Ishikawa (cell line): ENCODE data around the gene HIGD1C.

ENCODE experiments used
- CEBPB ChIP-seq: IDR thresholded peaks from 2 replicates; pipeline ENCODE4 v1.6.1; 2012
- CREB1 ChIP-seq: IDR thresholded peaks from 2 replicates; pipeline ENCODE4 v1.6.1; 2012; ENCODE audit warnings: low read depth
- EGR1 ChIP-seq: IDR thresholded peaks from 2 replicates; pipeline ENCODE4 v1.6.1; 2012
- EP300 ChIP-seq: IDR thresholded peaks from 2 replicates; pipeline ENCODE4 v1.6.1; 2012; ENCODE audit warnings: borderline replicate concordance
- FOXM1 ChIP-seq: IDR thresholded peaks from 2 replicates; pipeline ENCODE4 v1.6.1; 2012; ENCODE audit warnings: low read depth, borderline replicate concordance
- MAX ChIP-seq: IDR thresholded peaks from 2 replicates; pipeline ENCODE4 v1.6.1; 2012
- NFIC ChIP-seq: IDR thresholded peaks from 2 replicates; pipeline ENCODE4 v1.6.1; 2012
- RAD21 ChIP-seq: IDR thresholded peaks from 2 replicates; pipeline ENCODE4 v1.6.1; 2012; ENCODE audit warnings: low read depth
- REST ChIP-seq: IDR thresholded peaks from 2 replicates; pipeline ENCODE4 v1.6.1; 2012; ENCODE audit warnings: low read depth, mild to moderate bottlenecking
- TAF1 ChIP-seq: IDR thresholded peaks from 2 replicates; pipeline ENCODE4 v1.6.1; 2012; ENCODE audit warnings: low read depth, mild to moderate bottlenecking
- TCF12 ChIP-seq: IDR thresholded peaks from 2 replicates; pipeline ENCODE4 v1.6.1; 2012; ENCODE audit warnings: low read depth
- TEAD4 ChIP-seq: IDR thresholded peaks from 2 replicates; pipeline ENCODE4 v1.6.1; 2012
- USF1 ChIP-seq: IDR thresholded peaks from 2 replicates; pipeline ENCODE4 v1.6.1; 2012
- YY1 ChIP-seq: IDR thresholded peaks from 2 replicates; pipeline ENCODE4 v1.6.1; 2012; ENCODE audit warnings: low read depth
- ZBTB7A ChIP-seq: IDR thresholded peaks from 2 replicates; pipeline ENCODE4 v1.6.1; 2012; ENCODE audit warnings: low read depth

HIGD1C gene

DNA sequence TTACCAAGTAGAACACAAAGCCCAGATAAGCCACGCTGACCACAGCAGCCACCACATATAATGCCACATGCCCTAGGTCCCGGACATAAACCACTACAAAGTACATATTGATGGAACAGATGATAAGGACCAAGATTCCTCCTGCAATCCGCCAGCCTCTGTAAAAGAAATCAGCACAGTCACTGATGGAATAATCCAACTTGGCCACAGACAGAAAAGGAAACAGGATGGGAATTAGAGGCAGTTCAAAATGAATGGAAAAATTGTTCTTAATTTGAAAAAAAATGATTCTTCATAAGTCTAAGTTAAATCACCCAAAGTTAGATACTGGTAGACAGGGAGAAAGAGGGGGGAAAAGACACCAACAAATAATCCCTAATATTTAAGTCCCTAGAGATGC, 38.4 kb downstream of the HIGD1C start:
- TF ChIP-seq MAX: no peak
- TF ChIP-seq TAF1: no peak
- TF ChIP-seq CREB1: no peak
- TF ChIP-seq USF1: no peak
- no peak for TF ChIP-seq TCF12
- TF ChIP-seq YY1: no peak
- TF ChIP-seq EGR1: no peak
- no peak for TF ChIP-seq RAD21
- TF ChIP-seq CEBPB: no peak
- no peak for TF ChIP-seq ZBTB7A
- no peak for TF ChIP-seq FOXM1
- no peak for TF ChIP-seq REST
- TF ChIP-seq NFIC: no peak
- no peak for TF ChIP-seq EP300
- TF ChIP-seq TEAD4: no peak

- TF ChIP-seq USF1 (no peak), RAD21 (no peak), TCF12 (no peak), YY1 (no peak), EGR1 (no peak), TAF1 (no peak), FOXM1 (no peak), ZBTB7A (no peak), CREB1 (no peak), TEAD4 (no peak), EP300 (no peak), CEBPB (no peak)
Measured at GRCh38 chr12:50991291-50991690, 38.9 kb downstream of the HIGD1C start.

DNA sequence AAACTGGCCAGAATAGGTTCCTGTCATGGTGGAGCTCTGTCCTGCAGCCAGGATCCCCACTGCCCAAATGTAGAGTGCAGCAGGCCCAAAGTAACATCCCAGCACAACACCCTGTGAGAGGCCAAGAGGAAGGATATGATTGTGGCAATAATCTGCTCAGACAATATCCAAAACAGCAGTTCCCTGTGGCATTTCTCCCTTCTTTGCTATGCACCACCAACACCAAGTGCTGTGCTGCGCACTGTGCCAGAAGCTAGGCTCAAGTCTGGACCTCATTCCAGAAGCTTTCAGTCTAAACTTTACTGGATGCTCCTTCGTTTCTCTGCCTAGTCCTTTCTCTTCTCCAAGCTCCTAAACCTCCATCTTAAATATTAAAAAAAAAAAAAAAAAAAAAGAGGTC, 40.5 kb downstream of the HIGD1C start:
- TF ChIP-seq USF1: no peak
- TF ChIP-seq TCF12: no peak
- no peak for TF ChIP-seq TEAD4
- TF ChIP-seq MAX: no peak
- no peak for TF ChIP-seq FOXM1
- no peak for TF ChIP-seq REST
- TF ChIP-seq NFIC: no peak
- no peak for TF ChIP-seq CREB1
- TF ChIP-seq ZBTB7A: no peak
- no peak for TF ChIP-seq YY1
- TF ChIP-seq RAD21: no peak
- TF ChIP-seq TAF1: no peak
- TF ChIP-seq EP300: no peak
- no peak for TF ChIP-seq CEBPB
- no peak for TF ChIP-seq EGR1

DNA sequence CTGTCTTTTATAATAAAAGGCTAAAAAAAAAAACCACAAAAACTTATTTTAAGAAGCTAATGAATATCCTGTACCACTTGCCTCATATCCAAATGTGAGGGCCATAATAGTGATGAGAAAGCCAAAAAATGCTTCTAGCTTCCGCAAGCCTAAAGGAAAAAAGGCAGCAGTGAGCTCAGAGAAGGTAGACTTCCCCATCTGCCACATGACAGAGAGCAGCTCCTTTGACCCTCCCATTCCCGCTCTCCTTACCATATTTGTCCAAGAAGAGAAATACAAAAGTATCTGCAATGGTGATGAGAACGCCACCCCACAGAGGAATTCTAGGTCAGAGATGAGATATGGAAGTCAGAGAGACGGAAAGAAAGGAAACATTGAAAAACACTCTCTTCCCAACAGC, 46.7 kb downstream of the HIGD1C start:
- no peak for TF ChIP-seq MAX
- TF ChIP-seq YY1: no peak
- no peak for TF ChIP-seq NFIC
- no peak for TF ChIP-seq RAD21
- TF ChIP-seq CREB1: no peak
- TF ChIP-seq TAF1: no peak
- TF ChIP-seq USF1: no peak
- no peak for TF ChIP-seq TEAD4
- TF ChIP-seq TCF12: no peak
- no peak for TF ChIP-seq FOXM1
- no peak for TF ChIP-seq EGR1
- no peak for TF ChIP-seq CEBPB
- TF ChIP-seq ZBTB7A: no peak

GRCh38 chr12:51000245-51000644, 47.9 kb downstream of the HIGD1C start:
- TF ChIP-seq CEBPB (no peak), USF1 (no peak), REST (no peak), FOXM1 (no peak), ZBTB7A (no peak), NFIC (no peak)
